Lung (tissue), 12 donors: Measurements from ENCODE around the gene LGR6. TPM values are rescaled to one million over a fixed set of nuclear protein-coding genes. Genes with fewer than 3 reads are reported as not detected.

ENCODE experiments used
- ATAC-seq: fragments of 200-7000 bp; cut with Tn5 transposase; one replicate; pipeline ENCODE4 v1.9.1; 2020; ENCODE audit warnings: moderate number of reproducible peaks; ENCODE audit not compliant: insufficient read depth, low FRiP score
- DNase-seq, 3 donors: peaks; one replicate each; pipeline ENCODE4 v3.0.0-alpha.2; 2013 to 2017
- H3K27ac ChIP-seq, 2 donors: one replicate each; pipeline ENCODE4 v1.5.1; 2013; ENCODE audit warnings: mild to moderate bottlenecking in 2 of 2, moderate library complexity in 2 of 2, control low read depth in 1 of 2, inconsistent platforms in 1 of 2, low read depth in 1 of 2, low read length in 1 of 2
- H3K27me3 ChIP-seq, 3 donors: one replicate each; pipeline ENCODE4 v1.5.1; 2013; ENCODE audit warnings: low read length in 2 of 3; ENCODE audit not compliant: control insufficient read depth in 3 of 3, insufficient read depth in 3 of 3
- H3K36me3 ChIP-seq, 4 donors: one replicate each; pipeline ENCODE4 v1.5.1; 2013; ENCODE audit warnings: low read length in 4 of 4, mild to moderate bottlenecking in 1 of 4, moderate library complexity in 1 of 4; ENCODE audit not compliant: control insufficient read depth in 4 of 4, insufficient read depth in 4 of 4
- H3K4me1 ChIP-seq, 5 donors: one replicate each; pipeline ENCODE4 v1.5.1; 2013; ENCODE audit warnings: low read length in 5 of 5, mild to moderate bottlenecking in 2 of 5, moderate library complexity in 1 of 5; ENCODE audit not compliant: control insufficient read depth in 5 of 5, insufficient read depth in 5 of 5
- H3K4me3 ChIP-seq: one replicate; pipeline ENCODE4 v1.5.1; 2013; ENCODE audit warnings: mild to moderate bottlenecking, control low read depth, moderate library complexity
- H3K9ac ChIP-seq, 2 donors: one replicate each; pipeline ENCODE4 v1.5.1; 2013; ENCODE audit warnings: low read length in 2 of 2, control low read depth in 1 of 2; ENCODE audit not compliant: insufficient read depth in 1 of 2
- H3K9me3 ChIP-seq, 4 donors: one replicate each; pipeline ENCODE4 v1.5.1; 2013; ENCODE audit warnings: low read length in 3 of 4, mild to moderate bottlenecking in 1 of 4, moderate library complexity in 1 of 4; ENCODE audit not compliant: control insufficient read depth in 4 of 4, insufficient read depth in 3 of 4
- CTCF ChIP-seq: IDR thresholded peaks from 2 replicates; pipeline ENCODE4 v1.5.1; 2012; ENCODE audit warnings: mild to moderate bottlenecking; ENCODE audit errors: control extremely low read depth, extremely low read depth
- WGBS, 2 donors: extraction: QIAGEN DNeasy Blood & Tissue Kit; methylation state at CpG; one replicate each; pipeline ENCODE4 v1.1.7; 2013; 5-methylcytosine and 5-hydroxymethylcytosine counted together
- polyA plus RNA-seq, 2 donors: library from polyadenylated mRNA; stranded (reverse); fragments of 200-250 nt; gene quantifications; one replicate each; pipeline ENCODE4 v1.2.1, GENCODE V29; 2013
- total RNA-seq, 2 donors: library from RNA; depleted of rRNA in 1 of 2; stranded (reverse); fragments of >200 nt in 1 of 2; gene quantifications; one replicate each; pipeline ENCODE4 v1.2.1, GENCODE V29; 2014 to 2021
- donor health status: control.
- donor health status: control.
- donor health status: Bipolar disorder and iron deficiency.
- donor health status: healthy.
- donor health status: DM: yes; HTN: yes; CAD: no.

The LGR6 gene
- total and polyA plus RNA-seq, 4 donors: 0.57 to 4.1 (median 1.3) TPM

GRCh38 chr1:202264726-202265125, 71.1 kb downstream of the LGR6 start:
- H3K36me3 ChIP-seq: no peaks in the 10 kb centered on the region
- no peak overlapping the region for H3K27ac ChIP-seq
- WGBS, 2 donors: 64 to 70% methylated on average over 3 of the region's 3 CpGs
- H3K4me1 ChIP-seq: no peaks in the 10 kb centered on the region
- H3K9me3 ChIP-seq: no peaks in the 10 kb centered on the region
- peaks cover 0 to 28% (median under 1%) of the 10 kb centered on the region in 3 donors for H3K27me3 ChIP-seq
- H3K4me3 ChIP-seq: no peak overlapping the region
- no peak for TF ChIP-seq CTCF
- no peak overlapping the region for H3K9ac ChIP-seq
- DNase-seq (no peak), ATAC-seq (no peak)

GRCh38 chr1:202266061-202266765, 72.6 kb downstream of the LGR6 start:
- Histone ChIP-seq H3K9ac (no peak overlapping the region), H3K27ac (no peak overlapping the region), H3K9me3 (no peaks in the 10 kb centered on the region), H3K4me3 (no peak overlapping the region), H3K36me3 (no peaks in the 10 kb centered on the region), H3K27me3 (peaks cover 0 to 28% (median 0%) of the 10 kb centered on the region in 3 donors), H3K4me1 (peaks cover 0 to 6% (median 0%) of the 10 kb centered on the region in 5 donors)
- DNase-seq (no peak), ATAC-seq (no peak)
- WGBS, 2 donors: 88 to 90% methylated on average over 9 of the region's 9 CpGs
- TF ChIP-seq CTCF: no peak

GRCh38 chr1:202268032-202268431, 74.4 kb downstream of the LGR6 start:
- ATAC-seq (no peak), DNase-seq (no peak)
- H3K27ac ChIP-seq: no peak overlapping the region
- H3K4me3 ChIP-seq: no peak overlapping the region
- H3K27me3 ChIP-seq: peaks cover 0 to 28% (median 0%) of the 10 kb centered on the region in 3 donors
- H3K9me3 ChIP-seq: no peaks in the 10 kb centered on the region
- 88 to 94% methylated on average over 13 of the region's 13 CpGs for WGBS, 2 donors
- peaks cover 0 to 6% (median 0%) of the 10 kb centered on the region in 5 donors for H3K4me1 ChIP-seq
- no peak overlapping the region for H3K9ac ChIP-seq
- no peak for TF ChIP-seq CTCF
- H3K36me3 ChIP-seq: no peaks in the 10 kb centered on the region
